ENCODE results near the gene NEK4.

The NEK4 gene

DNA sequence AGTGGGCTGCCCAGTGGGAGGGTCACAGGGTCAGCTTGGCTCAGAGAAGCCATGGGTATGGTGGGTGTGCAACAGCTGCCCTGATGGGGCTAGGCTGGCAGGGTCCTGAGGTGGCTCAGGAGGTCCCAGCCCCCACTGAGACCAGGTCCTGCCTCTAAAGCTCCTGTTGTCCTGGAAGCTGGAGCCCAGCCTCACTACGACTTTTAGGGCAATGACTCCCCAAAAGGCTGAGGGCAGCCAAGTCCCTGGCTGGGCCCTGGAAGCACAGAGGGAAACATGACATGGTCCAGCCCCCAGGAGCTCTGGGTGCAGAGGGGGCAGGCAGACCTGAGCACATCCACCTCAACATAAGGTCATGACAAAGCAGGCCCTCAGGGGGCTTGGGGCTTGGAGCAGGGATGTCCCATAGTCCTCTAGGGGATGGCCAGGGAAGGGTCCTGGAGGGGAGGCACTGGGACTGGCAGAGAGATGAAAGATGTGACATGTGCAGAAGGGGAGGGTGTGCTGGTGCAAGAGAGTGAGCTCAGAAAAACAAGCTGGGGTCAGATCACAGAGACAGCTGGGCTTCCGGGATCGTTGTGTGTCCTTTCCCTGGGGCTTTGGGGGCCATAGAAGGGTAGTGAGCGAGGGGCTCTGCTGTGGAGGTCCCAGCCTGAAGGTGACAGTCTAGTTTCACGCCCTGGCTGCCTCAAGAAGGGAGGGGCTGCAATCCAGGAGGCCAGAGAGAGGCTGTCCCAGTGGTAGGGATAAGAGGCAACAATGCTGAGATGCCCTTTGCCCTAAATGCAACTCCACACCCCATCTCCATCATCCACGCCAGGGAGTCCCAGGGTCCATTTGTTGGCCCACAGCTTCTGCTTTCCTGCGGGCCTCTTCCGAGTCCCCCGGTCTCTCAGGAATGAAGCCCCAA is 23.2 kb upstream of the NEK4 start:
- H3K9ac ChIP-seq (ENCODE audit: low read depth in 1 of 2, low read length in 2 of 2), result no peak overlapping the region
- H3K36me3 ChIP-seq (ENCODE audit: control insufficient read depth in 1 of 2, insufficient read depth in 2 of 2, low read length in 2 of 2), result no peaks in the 10 kb centered on the region
- no peak overlapping the region for H3K27ac ChIP-seq (ENCODE audit: low read depth, low read length)
- H3K27me3 ChIP-seq (ENCODE audit: control insufficient read depth in 1 of 2, insufficient read depth in 2 of 2, low read length in 2 of 2), result no peaks in the 10 kb centered on the region
- no peaks in the 10 kb centered on the region for H3K9me3 ChIP-seq (ENCODE audit: control insufficient read depth in 1 of 2, low read length in 2 of 2)
- H3K4me3 ChIP-seq (ENCODE audit: low read depth in 1 of 2, low read length in 2 of 2), result no peak overlapping the region
- no peaks in the 10 kb centered on the region for H3K4me1 ChIP-seq (ENCODE audit: control insufficient read depth in 1 of 2, insufficient read depth in 2 of 2, low read length in 2 of 2)

GRCh38 chr3:52792961-52793695 is 22.4 kb upstream of the NEK4 start:
- Histone ChIP-seq H3K4me3 (ENCODE audit: low read depth in 1 of 2, low read length in 2 of 2) (no peak overlapping the region), H3K27ac (ENCODE audit: low read depth, low read length) (no peak overlapping the region), H3K9ac (ENCODE audit: low read depth in 1 of 2, low read length in 2 of 2) (no peak overlapping the region), H3K36me3 (ENCODE audit: control insufficient read depth in 1 of 2, insufficient read depth in 2 of 2, low read length in 2 of 2) (no peaks in the 10 kb centered on the region), H3K9me3 (ENCODE audit: control insufficient read depth in 1 of 2, low read length in 2 of 2) (no peaks in the 10 kb centered on the region), H3K4me1 (ENCODE audit: control insufficient read depth in 1 of 2, insufficient read depth in 2 of 2, low read length in 2 of 2) (no peaks in the 10 kb centered on the region), H3K27me3 (ENCODE audit: control insufficient read depth in 1 of 2, insufficient read depth in 2 of 2, low read length in 2 of 2) (no peaks in the 10 kb centered on the region)

GRCh38 chr3:52792413-52792812 is 21.7 kb upstream of the NEK4 start:
- Histone ChIP-seq H3K27ac (ENCODE audit: low read depth, low read length) (no peak overlapping the region), H3K9me3 (ENCODE audit: control insufficient read depth in 1 of 2, low read length in 2 of 2) (no peaks in the 10 kb centered on the region), H3K36me3 (ENCODE audit: control insufficient read depth in 1 of 2, insufficient read depth in 2 of 2, low read length in 2 of 2) (no peaks in the 10 kb centered on the region), H3K9ac (ENCODE audit: low read depth in 1 of 2, low read length in 2 of 2) (no peak overlapping the region), H3K27me3 (ENCODE audit: control insufficient read depth in 1 of 2, insufficient read depth in 2 of 2, low read length in 2 of 2) (no peaks in the 10 kb centered on the region), H3K4me3 (ENCODE audit: low read depth in 1 of 2, low read length in 2 of 2) (no peak overlapping the region), H3K4me1 (ENCODE audit: control insufficient read depth in 1 of 2, insufficient read depth in 2 of 2, low read length in 2 of 2) (no peaks in the 10 kb centered on the region)

DNA sequence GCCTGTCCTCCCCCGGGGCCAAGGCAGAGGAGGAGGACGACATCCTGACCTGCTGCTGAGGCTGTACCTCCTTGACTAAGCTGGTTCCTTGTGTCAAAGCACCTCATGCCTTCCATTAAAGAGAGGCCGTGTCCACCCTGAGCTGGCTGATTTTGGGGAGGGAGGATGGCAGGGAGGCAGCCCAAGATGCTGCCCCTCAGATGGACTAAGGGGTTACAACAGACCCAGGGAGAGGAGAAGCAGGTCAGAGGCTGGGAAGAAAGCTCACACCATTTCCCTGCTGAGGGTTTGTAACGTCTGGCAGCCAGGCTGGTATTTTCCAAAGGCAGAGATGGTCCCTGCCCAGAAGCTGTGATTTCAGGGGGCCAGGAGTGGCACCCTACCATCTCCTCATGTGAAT is 21.2 kb upstream of the NEK4 start:
- H3K27ac ChIP-seq (ENCODE audit: low read depth, low read length), result no peak overlapping the region
- no peaks in the 10 kb centered on the region for H3K27me3 ChIP-seq (ENCODE audit: control insufficient read depth in 1 of 2, insufficient read depth in 2 of 2, low read length in 2 of 2)
- no peak overlapping the region for H3K9ac ChIP-seq (ENCODE audit: low read depth in 1 of 2, low read length in 2 of 2)
- H3K4me3 ChIP-seq (ENCODE audit: low read depth in 1 of 2, low read length in 2 of 2), result no peak overlapping the region
- no peaks in the 10 kb centered on the region for H3K9me3 ChIP-seq (ENCODE audit: control insufficient read depth in 1 of 2, low read length in 2 of 2)
- no peaks in the 10 kb centered on the region for H3K4me1 ChIP-seq (ENCODE audit: control insufficient read depth in 1 of 2, insufficient read depth in 2 of 2, low read length in 2 of 2)
- H3K36me3 ChIP-seq (ENCODE audit: control insufficient read depth in 1 of 2, insufficient read depth in 2 of 2, low read length in 2 of 2), result no peaks in the 10 kb centered on the region

DNA sequence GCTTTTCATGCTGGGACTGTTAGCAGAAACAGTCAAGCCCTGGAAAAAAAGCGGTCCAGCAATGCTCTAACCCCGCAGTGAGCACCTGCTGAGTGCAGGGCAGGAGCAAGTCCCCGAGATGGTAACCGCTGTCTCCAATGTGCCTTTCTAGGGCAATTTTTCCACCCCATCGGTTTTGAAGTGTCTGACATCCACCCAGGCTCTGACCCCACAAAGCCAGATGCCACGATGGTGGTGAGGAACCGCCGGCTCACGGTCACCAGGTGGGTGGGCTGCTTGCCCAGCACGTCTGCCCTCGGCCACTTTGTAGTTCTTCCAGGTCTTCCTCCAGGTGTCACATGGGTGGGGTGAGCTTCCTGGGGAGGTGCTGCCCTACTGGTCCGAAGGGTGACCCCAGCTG is 20.6 kb upstream of the NEK4 start:
- H3K4me3 ChIP-seq (ENCODE audit: low read depth in 1 of 2, low read length in 2 of 2), result no peak overlapping the region
- H3K27me3 ChIP-seq (ENCODE audit: control insufficient read depth in 1 of 2, insufficient read depth in 2 of 2, low read length in 2 of 2), result no peaks in the 10 kb centered on the region
- no peaks in the 10 kb centered on the region for H3K36me3 ChIP-seq (ENCODE audit: control insufficient read depth in 1 of 2, insufficient read depth in 2 of 2, low read length in 2 of 2)
- no peak overlapping the region for H3K9ac ChIP-seq (ENCODE audit: low read depth in 1 of 2, low read length in 2 of 2)
- H3K9me3 ChIP-seq (ENCODE audit: control insufficient read depth in 1 of 2, low read length in 2 of 2), result no peaks in the 10 kb centered on the region
- H3K27ac ChIP-seq (ENCODE audit: low read depth, low read length), result no peak overlapping the region
- no peaks in the 10 kb centered on the region for H3K4me1 ChIP-seq (ENCODE audit: control insufficient read depth in 1 of 2, insufficient read depth in 2 of 2, low read length in 2 of 2)

GRCh38 chr3:52790741-52791140 is 20.0 kb upstream of the NEK4 start:
- Histone ChIP-seq H3K27me3 (ENCODE audit: control insufficient read depth in 1 of 2, insufficient read depth in 2 of 2, low read length in 2 of 2) (no peaks in the 10 kb centered on the region), H3K9ac (ENCODE audit: low read depth in 1 of 2, low read length in 2 of 2) (no peak overlapping the region), H3K4me1 (ENCODE audit: control insufficient read depth in 1 of 2, insufficient read depth in 2 of 2, low read length in 2 of 2) (no peaks in the 10 kb centered on the region), H3K9me3 (ENCODE audit: control insufficient read depth in 1 of 2, low read length in 2 of 2) (no peaks in the 10 kb centered on the region), H3K27ac (ENCODE audit: low read depth, low read length) (no peak overlapping the region), H3K36me3 (ENCODE audit: control insufficient read depth in 1 of 2, insufficient read depth in 2 of 2, low read length in 2 of 2) (no peaks in the 10 kb centered on the region), H3K4me3 (ENCODE audit: low read depth in 1 of 2, low read length in 2 of 2) (no peak overlapping the region)

DNA sequence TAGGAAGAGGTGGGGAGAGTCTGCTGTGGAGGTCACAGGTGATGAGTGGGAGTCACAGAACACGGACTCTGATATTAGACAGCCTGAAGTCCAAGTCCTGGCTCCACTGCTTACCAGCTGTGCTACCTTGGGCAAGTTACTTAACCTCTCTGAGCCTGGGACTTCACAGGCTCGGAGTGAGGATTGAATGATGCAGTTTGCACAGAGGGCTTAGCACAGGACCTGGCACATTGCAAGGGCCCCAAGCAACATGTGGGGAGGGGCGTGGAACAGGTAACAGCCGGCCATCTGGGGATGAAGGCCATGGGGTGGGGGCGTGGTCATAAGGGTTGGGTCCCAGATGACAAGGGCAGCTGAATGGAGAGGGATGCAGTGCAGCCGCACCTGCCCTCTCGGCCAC is 19.6 kb upstream of the NEK4 start:
- H3K36me3 ChIP-seq (ENCODE audit: control insufficient read depth in 1 of 2, insufficient read depth in 2 of 2, low read length in 2 of 2), result no peaks in the 10 kb centered on the region
- H3K27ac ChIP-seq (ENCODE audit: low read depth, low read length), result no peak overlapping the region
- no peaks in the 10 kb centered on the region for H3K9me3 ChIP-seq (ENCODE audit: control insufficient read depth in 1 of 2, low read length in 2 of 2)
- H3K4me3 ChIP-seq (ENCODE audit: low read depth in 1 of 2, low read length in 2 of 2), result no peak overlapping the region
- H3K4me1 ChIP-seq (ENCODE audit: control insufficient read depth in 1 of 2, insufficient read depth in 2 of 2, low read length in 2 of 2), result no peaks in the 10 kb centered on the region
- no peak overlapping the region for H3K9ac ChIP-seq (ENCODE audit: low read depth in 1 of 2, low read length in 2 of 2)
- H3K27me3 ChIP-seq (ENCODE audit: control insufficient read depth in 1 of 2, insufficient read depth in 2 of 2, low read length in 2 of 2), result no peaks in the 10 kb centered on the region

GRCh38 chr3:52789746-52790040 is 19.0 kb upstream of the NEK4 start:
- H3K4me1 ChIP-seq (ENCODE audit: control insufficient read depth in 1 of 2, insufficient read depth in 2 of 2, low read length in 2 of 2), result no peaks in the 10 kb centered on the region
- H3K27me3 ChIP-seq (ENCODE audit: control insufficient read depth in 1 of 2, insufficient read depth in 2 of 2, low read length in 2 of 2), result no peaks in the 10 kb centered on the region
- no peak overlapping the region for H3K27ac ChIP-seq (ENCODE audit: low read depth, low read length)
- H3K36me3 ChIP-seq (ENCODE audit: control insufficient read depth in 1 of 2, insufficient read depth in 2 of 2, low read length in 2 of 2), result no peaks in the 10 kb centered on the region
- no peaks in the 10 kb centered on the region for H3K9me3 ChIP-seq (ENCODE audit: control insufficient read depth in 1 of 2, low read length in 2 of 2)
- no peak overlapping the region for H3K9ac ChIP-seq (ENCODE audit: low read depth in 1 of 2, low read length in 2 of 2)
- H3K4me3 ChIP-seq (ENCODE audit: low read depth in 1 of 2, low read length in 2 of 2), result no peak overlapping the region

- Histone ChIP-seq H3K9me3 (ENCODE audit: control insufficient read depth in 1 of 2, low read length in 2 of 2) (no peaks in the 10 kb centered on the region), H3K4me3 (ENCODE audit: low read depth in 1 of 2, low read length in 2 of 2) (no peak overlapping the region), H3K4me1 (ENCODE audit: control insufficient read depth in 1 of 2, insufficient read depth in 2 of 2, low read length in 2 of 2) (no peaks in the 10 kb centered on the region), H3K27me3 (ENCODE audit: control insufficient read depth in 1 of 2, insufficient read depth in 2 of 2, low read length in 2 of 2) (no peaks in the 10 kb centered on the region), H3K27ac (ENCODE audit: low read depth, low read length) (no peak overlapping the region), H3K9ac (ENCODE audit: low read depth in 1 of 2, low read length in 2 of 2) (no peak overlapping the region), H3K36me3 (ENCODE audit: control insufficient read depth in 1 of 2, insufficient read depth in 2 of 2, low read length in 2 of 2) (no peaks in the 10 kb centered on the region)
These were observed 18.4 kb upstream of the NEK4 start for GRCh38 chr3:52788890-52789745.
